Brain microvascular endothelial cell (primary cell): ENCODE data around the gene SRRD.

Experiments used
- DNase-seq: peaks from one replicate; pipeline ENCODE4 v3.0.0-alpha.2; 2020
- H3K27ac ChIP-seq: fragments of 250-450 bp; sonication (Bioruptor Pico); 2 replicates; pipeline ENCODE4 v1.5.1; 2020; ENCODE audit warnings: mild to moderate bottlenecking, moderate library complexity
- H3K27me3 ChIP-seq: fragments of 250-450 bp; sonication (Bioruptor Pico); replicated peaks from 2 replicates; pipeline ENCODE4 v1.5.1; 2020; ENCODE audit warnings: mild to moderate bottlenecking
- H3K36me3 ChIP-seq: fragments of 250-450 bp; sonication (Bioruptor Pico); replicated peaks from 2 replicates; pipeline ENCODE4 v1.5.1; 2020; ENCODE audit warnings: mild to moderate bottlenecking
- H3K4me3 ChIP-seq: 2 replicates; pipeline ENCODE4 v1.5.1; 2011; ENCODE audit warnings: low read depth, mild to moderate bottlenecking, control low read depth, low read length, moderate library complexity
- in situ Hi-C: cut with HindIII; loops from 2 replicates; pipeline ENCODE4 v1.10.0; 2017; ENCODE audit warnings: low sequenced_read_pairs, low pct_ligation_motif_present
- TF ChIP-seq, protein P1 (sequence below): IDR thresholded peaks from 2 replicates; pipeline ENCODE4 v1.5.1; 2011; ENCODE audit warnings: low read depth, mild to moderate bottlenecking, moderate library complexity, low read length, control low read depth, inconsistent platforms; ENCODE audit errors: missing control alignments

SRRD gene

DNA sequence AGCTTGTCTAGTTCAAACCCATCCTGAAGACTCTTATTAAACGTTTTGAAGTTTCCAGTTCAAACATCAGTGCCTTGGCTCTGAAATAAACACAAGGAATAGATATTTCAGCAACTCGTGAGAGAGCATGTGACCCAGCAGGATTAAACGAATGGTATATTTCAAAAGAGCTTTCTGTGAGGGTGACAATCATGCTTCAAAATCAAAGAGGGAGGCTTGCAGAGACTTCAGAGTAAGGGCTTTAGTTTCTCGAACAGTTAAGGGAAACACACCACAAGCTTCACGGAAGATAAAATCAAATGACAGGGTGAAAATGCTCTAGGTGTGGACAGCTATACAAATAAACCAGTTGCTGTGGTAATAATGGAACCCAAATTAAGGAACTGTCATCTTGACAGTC, 1.5 kb upstream of the SRRD start:
- TF ChIP-seq, protein P1, sequence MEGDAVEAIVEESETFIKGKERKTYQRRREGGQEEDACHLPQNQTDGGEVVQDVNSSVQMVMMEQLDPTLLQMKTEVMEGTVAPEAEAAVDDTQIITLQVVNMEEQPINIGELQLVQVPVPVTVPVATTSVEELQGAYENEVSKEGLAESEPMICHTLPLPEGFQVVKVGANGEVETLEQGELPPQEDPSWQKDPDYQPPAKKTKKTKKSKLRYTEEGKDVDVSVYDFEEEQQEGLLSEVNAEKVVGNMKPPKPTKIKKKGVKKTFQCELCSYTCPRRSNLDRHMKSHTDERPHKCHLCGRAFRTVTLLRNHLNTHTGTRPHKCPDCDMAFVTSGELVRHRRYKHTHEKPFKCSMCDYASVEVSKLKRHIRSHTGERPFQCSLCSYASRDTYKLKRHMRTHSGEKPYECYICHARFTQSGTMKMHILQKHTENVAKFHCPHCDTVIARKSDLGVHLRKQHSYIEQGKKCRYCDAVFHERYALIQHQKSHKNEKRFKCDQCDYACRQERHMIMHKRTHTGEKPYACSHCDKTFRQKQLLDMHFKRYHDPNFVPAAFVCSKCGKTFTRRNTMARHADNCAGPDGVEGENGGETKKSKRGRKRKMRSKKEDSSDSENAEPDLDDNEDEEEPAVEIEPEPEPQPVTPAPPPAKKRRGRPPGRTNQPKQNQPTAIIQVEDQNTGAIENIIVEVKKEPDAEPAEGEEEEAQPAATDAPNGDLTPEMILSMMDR = no peak
- no peaks in the 10 kb centered on the region for H3K36me3 ChIP-seq
- no peak overlapping the region for H3K4me3 ChIP-seq
- H3K27ac ChIP-seq = no peak overlapping the region
- in situ Hi-C loops = no loop called here
- DNase-seq = no peak
- H3K27me3 ChIP-seq = no peaks in the 10 kb centered on the region

DNA sequence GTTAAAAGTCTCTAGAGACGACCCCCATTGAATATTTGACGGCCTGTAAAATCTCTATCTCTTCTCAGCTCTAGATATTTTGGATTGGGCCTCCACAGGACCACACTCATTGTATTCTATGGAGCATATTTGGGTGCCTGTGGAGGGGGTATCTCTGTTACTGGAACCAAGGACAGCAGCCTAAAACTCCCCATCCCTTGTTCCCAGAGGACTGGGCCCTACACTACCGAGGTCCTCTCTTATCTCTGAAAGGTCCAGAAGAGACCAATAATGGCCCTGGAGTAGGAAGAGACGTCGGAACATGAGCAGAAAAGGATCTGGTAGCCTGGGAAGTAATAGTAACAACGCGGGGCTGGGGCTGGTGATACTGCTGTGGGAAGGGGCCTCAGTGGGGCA, 636 bp upstream of the SRRD start:
- peaks cover 3% of the 10 kb centered on the region for H3K36me3 ChIP-seq
- TF ChIP-seq, protein P1 = no peak
- DNase-seq = no peak
- H3K27me3 ChIP-seq = no peaks in the 10 kb centered on the region
- peak overlapping the region; percentile 81 for H3K27ac ChIP-seq
- in situ Hi-C loops = no loop called here
- H3K4me3 ChIP-seq = peak overlapping the region; percentile 92

GRCh38 chr22:26484360-26484706, 656 bp downstream of the SRRD start:
- DNase-seq = no peak
- peak overlapping the region; percentile 92 for H3K4me3 ChIP-seq
- H3K27ac ChIP-seq = peak overlapping the region; percentile 81
- peaks cover 15% of the 10 kb centered on the region for H3K36me3 ChIP-seq
- in situ Hi-C loops = no loop called here
- H3K27me3 ChIP-seq = no peaks in the 10 kb centered on the region
- TF ChIP-seq, protein P1 = no peak

- H3K4me3 ChIP-seq = no peak overlapping the region
- peaks cover 21% of the 10 kb centered on the region for H3K36me3 ChIP-seq
- no peak overlapping the region for H3K27ac ChIP-seq
Observed at GRCh38 chr22:26485013-26485412, 1.3 kb downstream of the SRRD start.

GRCh38 chr22:26485806-26486390, 2.2 kb downstream of the SRRD start:
- H3K36me3 ChIP-seq = peaks cover 24% of the 10 kb centered on the region
- H3K4me3 ChIP-seq = no peak overlapping the region
- H3K27ac ChIP-seq = no peak overlapping the region
- DNase-seq = no peak
- H3K27me3 ChIP-seq = no peaks in the 10 kb centered on the region
- TF ChIP-seq, protein P1 = no peak
- in situ Hi-C loops = no loop called here

More at GRCh38 chr22:26485013-26485412, 1.3 kb downstream of the SRRD start:
- in situ Hi-C loops = no loop called here
- DNase-seq = no peak
- TF ChIP-seq, protein P1 = no peak
- H3K27me3 ChIP-seq = no peaks in the 10 kb centered on the region

GRCh38 chr22:26486394-26486793, 2.7 kb downstream of the SRRD start:
- Histone ChIP-seq H3K4me3 (no peak overlapping the region), H3K27ac (no peak overlapping the region), H3K27me3 (no peaks in the 10 kb centered on the region), H3K36me3 (peaks cover 29% of the 10 kb centered on the region)
- in situ Hi-C loops = no loop called here
- TF ChIP-seq, protein P1 = no peak
- DNase-seq = no peak
